Activated naive CD8-positive, alpha-beta T cell treated with anti-CD3 and anti-CD28 coated beads, Interleukin-2, amount 10 ng/mL, durations not matched to agents 7 days and 5 days (primary cell): Measurements from ENCODE around the gene VN1R5. TPM values are rescaled to one million over a fixed set of nuclear protein-coding genes. Genes with fewer than 3 reads are reported as not detected.

Experiments
- ATAC-seq: fragments of 150-1000 bp; cut with Tn5 transposase; one replicate; pipeline ENCODE4 v1.10.0; 2021; ENCODE audit warnings: low read depth, moderate library complexity
- POLR2A ChIA-PET: fragments of 350-600 bp; sonication (Branson Sonifier 250); formaldehyde crosslinking; loops from one replicate; lab custom pipeline; 2021; ENCODE audit warnings: antibody characterized with exemption; lab: Charles Lee
- DNase-seq: peaks from one replicate; pipeline ENCODE4 v3.0.0; 2021
- H3K27ac Mint-ChIP-seq: one replicate; pipeline ENCODE4 v1.8.0; 2022; ENCODE audit warnings: mild to moderate bottlenecking, mixed read lengths
- H3K27me3 Mint-ChIP-seq: one replicate; pipeline ENCODE4 v1.8.0; 2022; ENCODE audit warnings: mild to moderate bottlenecking, moderate library complexity, mixed read lengths
- H3K36me3 Mint-ChIP-seq: one replicate; pipeline ENCODE4 v1.8.0; 2021; ENCODE audit warnings: mild to moderate bottlenecking, mixed read lengths
- H3K4me1 Mint-ChIP-seq: one replicate; pipeline ENCODE4 v1.8.0; 2021; ENCODE audit warnings: mixed read lengths
- H3K4me3 Mint-ChIP-seq: one replicate; pipeline ENCODE4 v1.8.0; 2022; ENCODE audit warnings: mild to moderate bottlenecking, moderate library complexity, mixed read lengths
- H3K9me3 Mint-ChIP-seq: one replicate; pipeline ENCODE4 v1.8.0; 2021; ENCODE audit warnings: mixed read lengths
- total RNA-seq, 2 experiments: library from RNA; stranded (reverse); gene quantifications; one replicate each; pipeline ENCODE4 v1.2.3, GENCODE V29; 2021

Gene VN1R5
- total RNA-seq, 2 experiments from 2014 or later: not detected

- Mint-ChIP-seq H3K27me3 (no peaks in the 10 kb centered on the region), H3K27ac (no peak overlapping the region), H3K9me3 (peaks cover 15% of the 10 kb centered on the region), H3K4me3 (no peak overlapping the region), H3K4me1 (no peaks in the 10 kb centered on the region), H3K36me3 (no peaks in the 10 kb centered on the region)
- POLR2A ChIA-PET: no interaction called here
- no peak for ATAC-seq
- no peak for DNase-seq
These were observed 14.2 kb upstream of the VN1R5 start for GRCh38 chr1:247241691-247242090.

GRCh38 chr1:247243524-247244137, 12.2 kb upstream of the VN1R5 start:
- POLR2A ChIA-PET: no interaction called here
- Mint-ChIP-seq H3K4me3 (no peak overlapping the region), H3K4me1 (no peaks in the 10 kb centered on the region), H3K27me3 (no peaks in the 10 kb centered on the region), H3K9me3 (peaks cover 14% of the 10 kb centered on the region), H3K36me3 (no peaks in the 10 kb centered on the region), H3K27ac (no peak overlapping the region)
- DNase-seq (no peak), ATAC-seq (no peak)

- Mint-ChIP-seq H3K9me3 (peaks cover 18% of the 10 kb centered on the region), H3K4me3 (no peak overlapping the region), H3K4me1 (no peaks in the 10 kb centered on the region), H3K36me3 (no peaks in the 10 kb centered on the region), H3K27me3 (no peaks in the 10 kb centered on the region), H3K27ac (no peak overlapping the region)
- ATAC-seq: no peak
- no peak for DNase-seq
- POLR2A ChIA-PET: no interaction called here
These were observed 9.4 kb upstream of the VN1R5 start for GRCh38 chr1:247246325-247247115.

GRCh38 chr1:247247568-247247967, 8.3 kb upstream of the VN1R5 start:
- H3K4me3 Mint-ChIP-seq: no peak overlapping the region
- no peaks in the 10 kb centered on the region for H3K36me3 Mint-ChIP-seq
- DNase-seq (no peak), ATAC-seq (no peak)
- POLR2A ChIA-PET: no interaction called here
- no peak overlapping the region for H3K27ac Mint-ChIP-seq
- H3K27me3 Mint-ChIP-seq: no peaks in the 10 kb centered on the region
- H3K9me3 Mint-ChIP-seq: peaks cover 23% of the 10 kb centered on the region
- no peaks in the 10 kb centered on the region for H3K4me1 Mint-ChIP-seq

- no peaks in the 10 kb centered on the region for H3K36me3 Mint-ChIP-seq
- H3K27ac Mint-ChIP-seq: no peak overlapping the region
- DNase-seq: no peak
- POLR2A ChIA-PET: no interaction called here
- ATAC-seq: no peak
- peaks cover 5% of the 10 kb centered on the region for H3K27me3 Mint-ChIP-seq
- peaks cover 11% of the 10 kb centered on the region for H3K9me3 Mint-ChIP-seq
- H3K4me1 Mint-ChIP-seq: no peaks in the 10 kb centered on the region
- no peak overlapping the region for H3K4me3 Mint-ChIP-seq
These were observed 10.2 kb downstream of the VN1R5 start for GRCh38 chr1:247266053-247266452.

- ATAC-seq: no peak
- DNase-seq: no peak
- no peak overlapping the region for H3K4me3 Mint-ChIP-seq
- POLR2A ChIA-PET: no interaction called here
- H3K27ac Mint-ChIP-seq: no peak overlapping the region
- H3K9me3 Mint-ChIP-seq: peaks cover 12% of the 10 kb centered on the region
- peaks cover 3% of the 10 kb centered on the region for H3K27me3 Mint-ChIP-seq
- no peaks in the 10 kb centered on the region for H3K4me1 Mint-ChIP-seq
- no peaks in the 10 kb centered on the region for H3K36me3 Mint-ChIP-seq
These were observed 12.6 kb downstream of the VN1R5 start for GRCh38 chr1:247268390-247269045.

- no peak for DNase-seq
- Mint-ChIP-seq H3K4me1 (no peaks in the 10 kb centered on the region), H3K27me3 (peaks cover 3% of the 10 kb centered on the region), H3K27ac (no peak overlapping the region), H3K4me3 (no peak overlapping the region), H3K36me3 (no peaks in the 10 kb centered on the region), H3K9me3 (peaks cover 12% of the 10 kb centered on the region)
- no peak for ATAC-seq
- POLR2A ChIA-PET: no interaction called here
These were observed 13.3 kb downstream of the VN1R5 start for GRCh38 chr1:247269133-247269532.

- POLR2A ChIA-PET: no interaction called here
- peaks cover 3% of the 10 kb centered on the region for H3K27me3 Mint-ChIP-seq
- DNase-seq (no peak), ATAC-seq (no peak)
- H3K9me3 Mint-ChIP-seq: peaks cover 12% of the 10 kb centered on the region
- no peak overlapping the region for H3K27ac Mint-ChIP-seq
- H3K4me1 Mint-ChIP-seq: no peaks in the 10 kb centered on the region
- no peaks in the 10 kb centered on the region for H3K36me3 Mint-ChIP-seq
- H3K4me3 Mint-ChIP-seq: no peak overlapping the region
These were observed 14.1 kb downstream of the VN1R5 start for GRCh38 chr1:247270003-247270402.

GRCh38 chr1:247273013-247273412, 17.1 kb downstream of the VN1R5 start:
- Mint-ChIP-seq H3K9me3 (peaks cover 21% of the 10 kb centered on the region), H3K4me1 (no peaks in the 10 kb centered on the region), H3K4me3 (no peak overlapping the region), H3K27me3 (no peaks in the 10 kb centered on the region), H3K36me3 (peaks cover 10% of the 10 kb centered on the region), H3K27ac (no peak overlapping the region)
- POLR2A ChIA-PET: no interaction called here
- DNase-seq: no peak
- ATAC-seq: no peak

- ATAC-seq: no peak
- Mint-ChIP-seq H3K4me1 (no peaks in the 10 kb centered on the region), H3K36me3 (peaks cover 10% of the 10 kb centered on the region), H3K27me3 (no peaks in the 10 kb centered on the region), H3K4me3 (no peak overlapping the region), H3K27ac (no peak overlapping the region), H3K9me3 (peaks cover 21% of the 10 kb centered on the region)
- POLR2A ChIA-PET: no interaction called here
- no peak for DNase-seq
These were observed 18.9 kb downstream of the VN1R5 start for GRCh38 chr1:247274605-247275256.

GRCh38 chr1:247277191-247277590, 21.3 kb downstream of the VN1R5 start:
- Mint-ChIP-seq H3K27ac (no peak overlapping the region), H3K4me3 (no peak overlapping the region), H3K36me3 (peaks cover 10% of the 10 kb centered on the region), H3K4me1 (no peaks in the 10 kb centered on the region), H3K9me3 (peaks cover 12% of the 10 kb centered on the region), H3K27me3 (no peaks in the 10 kb centered on the region)
- no peak for ATAC-seq
- DNase-seq: no peak
- POLR2A ChIA-PET: no interaction called here

- DNase-seq (no peak), ATAC-seq (no peak)
- Mint-ChIP-seq H3K4me1 (no peaks in the 10 kb centered on the region), H3K27ac (no peak overlapping the region), H3K36me3 (peaks cover 6% of the 10 kb centered on the region), H3K27me3 (no peaks in the 10 kb centered on the region), H3K9me3 (peaks cover 8% of the 10 kb centered on the region), H3K4me3 (no peak overlapping the region)
- POLR2A ChIA-PET: no interaction called here
These were observed 25.2 kb downstream of the VN1R5 start for GRCh38 chr1:247281001-247281574.

GRCh38 chr1:247286134-247286670, 30.3 kb downstream of the VN1R5 start:
- no peaks in the 10 kb centered on the region for H3K4me1 Mint-ChIP-seq
- no peaks in the 10 kb centered on the region for H3K27me3 Mint-ChIP-seq
- ATAC-seq: no peak
- POLR2A ChIA-PET: no interaction called here
- H3K27ac Mint-ChIP-seq: no peak overlapping the region
- peaks cover 8% of the 10 kb centered on the region for H3K9me3 Mint-ChIP-seq
- peaks cover 5% of the 10 kb centered on the region for H3K36me3 Mint-ChIP-seq
- no peak for DNase-seq
- no peak overlapping the region for H3K4me3 Mint-ChIP-seq
